ENCODE data around the gene NNMT. TPM values are rescaled to one million over a fixed set of nuclear protein-coding genes. Genes with fewer than 3 reads are reported as not detected.

NNMT gene
- total and polyA plus RNA-seq, 2 donors (not counting 1 experiment from before 2014, with no cell fraction given), result 156 to 639 TPM

- Histone ChIP-seq H3K4me1 (ENCODE audit: control insufficient read depth, extremely low read depth, insufficient read depth, low read length) (no peaks in the 10 kb centered on the region), H3K9ac (ENCODE audit: insufficient read depth, low read length) (no peak overlapping the region), H3K4me2 (ENCODE audit: extremely low read depth, insufficient read depth, low read length) (no peak overlapping the region), H3K4me3 (replicated peaks in 1 of 4; ENCODE audit: control extremely low read depth in 1 of 4, insufficient read depth in 1 of 4, low read depth in 3 of 4, low read length in 4 of 4) (no peak overlapping the region), H3K36me3 (ENCODE audit: control insufficient read depth, insufficient read depth, low read length) (peaks cover 6% of the 10 kb centered on the region), H2AFZ (ENCODE audit: low read length) (no peak overlapping the region), H3K27ac (ENCODE audit: insufficient read depth, low read length) (no peak overlapping the region), H3K27me3 (ENCODE audit: control insufficient read depth, insufficient read depth, low read length) (no peaks in the 10 kb centered on the region), H4K20me1 (ENCODE audit: control insufficient read depth, extremely low read depth, insufficient read depth, low read length) (no peaks in the 10 kb centered on the region), H3K79me2 (ENCODE audit: control insufficient read depth, insufficient read depth, low read length) (peaks cover 9% of the 10 kb centered on the region), H3K9me3 (ENCODE audit: control insufficient read depth, insufficient read depth, low read depth, low read length) (no peaks in the 10 kb centered on the region)
- TF ChIP-seq EZH2 (IDR thresholded peaks at IDR 0.05; ENCODE audit: low read length, missing control alignments) (no peak), CTCF (conservative IDR thresholded peaks at IDR 0.05 in 1 of 2, IDR thresholded peaks at IDR 0.05 in 1 of 2; ENCODE audit: low read depth in 1 of 2, low read length in 2 of 2) (no peak)
- DNase-seq (ENCODE audit: low read depth in 2 of 2), result no peak
These were observed 19.7 kb downstream of the NNMT start for GRCh38 chr11:114315749-114316368.

- Histone ChIP-seq H3K27me3 (ENCODE audit: control insufficient read depth, insufficient read depth, low read length) (no peaks in the 10 kb centered on the region), H3K4me3 (replicated peaks in 1 of 4; ENCODE audit: control extremely low read depth in 1 of 4, insufficient read depth in 1 of 4, low read depth in 3 of 4, low read length in 4 of 4) (no peak overlapping the region), H3K36me3 (ENCODE audit: control insufficient read depth, insufficient read depth, low read length) (peaks cover 3% of the 10 kb centered on the region), H3K9ac (ENCODE audit: insufficient read depth, low read length) (no peak overlapping the region), H2AFZ (ENCODE audit: low read length) (no peak overlapping the region), H4K20me1 (ENCODE audit: control insufficient read depth, extremely low read depth, insufficient read depth, low read length) (no peaks in the 10 kb centered on the region), H3K79me2 (ENCODE audit: control insufficient read depth, insufficient read depth, low read length) (peaks cover 3% of the 10 kb centered on the region), H3K9me3 (ENCODE audit: control insufficient read depth, insufficient read depth, low read depth, low read length) (no peaks in the 10 kb centered on the region), H3K4me1 (ENCODE audit: control insufficient read depth, extremely low read depth, insufficient read depth, low read length) (peaks cover 2% of the 10 kb centered on the region), H3K4me2 (ENCODE audit: extremely low read depth, insufficient read depth, low read length) (no peak overlapping the region), H3K27ac (ENCODE audit: insufficient read depth, low read length) (peak overlapping the region; percentile 13)
- no peak for DNase-seq (ENCODE audit: low read depth in 2 of 2)
- TF ChIP-seq EZH2 (IDR thresholded peaks at IDR 0.05; ENCODE audit: low read length, missing control alignments), result no peak
- TF ChIP-seq CTCF (conservative IDR thresholded peaks at IDR 0.05 in 1 of 2, IDR thresholded peaks at IDR 0.05 in 1 of 2; ENCODE audit: low read depth in 1 of 2, low read length in 2 of 2), result no peak
These were observed 21.0 kb downstream of the NNMT start for GRCh38 chr11:114316980-114317786.

GRCh38 chr11:114317787-114318137 is 21.6 kb downstream of the NNMT start:
- no peaks in the 10 kb centered on the region for H4K20me1 ChIP-seq (ENCODE audit: control insufficient read depth, extremely low read depth, insufficient read depth, low read length)
- TF ChIP-seq EZH2 (IDR thresholded peaks at IDR 0.05; ENCODE audit: low read length, missing control alignments) (no peak), CTCF (conservative IDR thresholded peaks at IDR 0.05 in 1 of 2, IDR thresholded peaks at IDR 0.05 in 1 of 2; ENCODE audit: low read depth in 1 of 2, low read length in 2 of 2) (peak; percentile 55 to 58)
- H3K4me3 ChIP-seq (replicated peaks in 1 of 4; ENCODE audit: control extremely low read depth in 1 of 4, insufficient read depth in 1 of 4, low read depth in 3 of 4, low read length in 4 of 4), result no peak overlapping the region
- H3K79me2 ChIP-seq (ENCODE audit: control insufficient read depth, insufficient read depth, low read length), result no peaks in the 10 kb centered on the region
- peak; percentile 60 to 61 for DNase-seq (ENCODE audit: low read depth in 2 of 2)
- peak overlapping the region; percentile 13 for H3K27ac ChIP-seq (ENCODE audit: insufficient read depth, low read length)
- no peak overlapping the region for H3K9ac ChIP-seq (ENCODE audit: insufficient read depth, low read length)
- no peaks in the 10 kb centered on the region for H3K36me3 ChIP-seq (ENCODE audit: control insufficient read depth, insufficient read depth, low read length)
- peaks cover 4% of the 10 kb centered on the region for H3K4me1 ChIP-seq (ENCODE audit: control insufficient read depth, extremely low read depth, insufficient read depth, low read length)
- H3K9me3 ChIP-seq (ENCODE audit: control insufficient read depth, insufficient read depth, low read depth, low read length), result no peaks in the 10 kb centered on the region
- H3K4me2 ChIP-seq (ENCODE audit: extremely low read depth, insufficient read depth, low read length), result no peak overlapping the region
- no peaks in the 10 kb centered on the region for H3K27me3 ChIP-seq (ENCODE audit: control insufficient read depth, insufficient read depth, low read length)
- no peak overlapping the region for H2AFZ ChIP-seq (ENCODE audit: low read length)
